ENCODE results near the gene MAZ. TPM values are rescaled to one million over a fixed set of nuclear protein-coding genes. Genes with fewer than 3 reads are reported as not detected.

Gene MAZ
- total and polyA plus RNA-seq, 2 of the 13 experiments (the other 11 are each of a cell fraction or from before 2014, with no cell fraction given) = 203 to 277 TPM

- no peak for TF ChIP-seq ZXDC (CRISPR knock-in tag; IDR thresholded peaks at IDR 0.05)
- no peak for TF ChIP-seq ZNF691 (CRISPR knock-in tag; IDR thresholded peaks at IDR 0.05; ENCODE audit: borderline replicate concordance, low read depth)
- peak in 1 of 2 experiments; percentile 49; a peak in 1 of 4 replicates for TF ChIP-seq KLF16 (CRISPR knock-in tag; IDR thresholded peaks at IDR 0.05)
- no peak for TF ChIP-seq NFKB2 (CRISPR knock-in tag; IDR thresholded peaks at IDR 0.05; ENCODE audit: borderline replicate concordance)
- peak; percentile 85 for TF ChIP-seq GATAD2A (CRISPR knock-in tag; IDR thresholded peaks at IDR 0.05)
- peak; percentile 72; the same call in 1 of the 2 replicates for TF ChIP-seq ZNF792 (CRISPR knock-in tag; IDR thresholded peaks at IDR 0.05)
- TF ChIP-seq ZFP91 (CRISPR knock-in tag; IDR thresholded peaks at IDR 0.05; ENCODE audit: borderline replicate concordance) = no peak
- peak; percentile 93 for TF ChIP-seq PHF21A (CRISPR knock-in tag; IDR thresholded peaks at IDR 0.05)
- no peak for TF ChIP-seq EED (CRISPR knock-in tag; IDR thresholded peaks at IDR 0.05)
- no peak for TF ChIP-seq SOX6 (IDR thresholded peaks at IDR 0.05)
- peak; percentile 64 for TF ChIP-seq SOX6 (CRISPR knock-in tag; IDR thresholded peaks at IDR 0.05)
- TF ChIP-seq ZNF510 (CRISPR knock-in tag; IDR thresholded peaks at IDR 0.05; ENCODE audit: low read depth) = no peak
- no peak for TF ChIP-seq CEBPZ (IDR thresholded peaks at IDR 0.05; ENCODE audit: low read length)
- peak; percentile 83; the same call in 1 of the 2 replicates for TF ChIP-seq ZNF460 (CRISPR knock-in tag; IDR thresholded peaks at IDR 0.05; ENCODE audit: borderline replicate concordance)
- no peak for TF ChIP-seq ZNF891 (CRISPR knock-in tag; IDR thresholded peaks at IDR 0.05)
- peak; percentile 70 for TF ChIP-seq ZBTB37 (CRISPR knock-in tag; IDR thresholded peaks at IDR 0.05)
- TF ChIP-seq ZNF709 (CRISPR knock-in tag; IDR thresholded peaks at IDR 0.05) = no peak
- TF ChIP-seq FOXO1 (CRISPR knock-in tag; IDR thresholded peaks at IDR 0.05) = no peak
- TF ChIP-seq ZMYM3 (CRISPR knock-in tag; IDR thresholded peaks at IDR 0.05) = peak; percentile 42
- no peak for TF ChIP-seq NFRKB (IDR thresholded peaks at IDR 0.05)
- 0 out of 2 replicates have a peak, but pooled peaks have one; percentile 78 for TF ChIP-seq ZNF775 (CRISPR knock-in tag; IDR thresholded peaks at IDR 0.05; ENCODE audit: borderline replicate concordance)
Measured at GRCh38 chr16:29757950-29758466, 48.3 kb upstream of the MAZ start (continued).

Measured in HepG2 (cell line).